Activated CD8-positive, alpha-beta memory T cell treated with anti-CD3 and anti-CD28 coated beads for 36 hours (primary cell): Measurements from ENCODE around the gene GPRASP3. TPM values are rescaled to one million over a fixed set of nuclear protein-coding genes. Genes with fewer than 3 reads are reported as not detected.

Source experiments
- CTCF ChIA-PET: fragments of 350-600 bp; sonication (Branson Sonifier 250); formaldehyde crosslinking; loops from one replicate; lab custom pipeline; 2021; ENCODE audit warnings: antibody characterized with exemption; lab: Charles Lee
- POLR2A ChIA-PET: fragments of 350-600 bp; sonication (Branson Sonifier 250); formaldehyde crosslinking; loops from one replicate; lab custom pipeline; 2021; ENCODE audit warnings: antibody characterized with exemption; lab: Charles Lee
- total RNA-seq, 2 experiments: library from RNA; stranded (reverse); gene quantifications; one replicate each; pipeline ENCODE4 v1.2.3, GENCODE V29; 2021

GPRASP3 gene
- total RNA-seq, 2 experiments from 2014 or later: 1.9 to 2.4 TPM

DNA sequence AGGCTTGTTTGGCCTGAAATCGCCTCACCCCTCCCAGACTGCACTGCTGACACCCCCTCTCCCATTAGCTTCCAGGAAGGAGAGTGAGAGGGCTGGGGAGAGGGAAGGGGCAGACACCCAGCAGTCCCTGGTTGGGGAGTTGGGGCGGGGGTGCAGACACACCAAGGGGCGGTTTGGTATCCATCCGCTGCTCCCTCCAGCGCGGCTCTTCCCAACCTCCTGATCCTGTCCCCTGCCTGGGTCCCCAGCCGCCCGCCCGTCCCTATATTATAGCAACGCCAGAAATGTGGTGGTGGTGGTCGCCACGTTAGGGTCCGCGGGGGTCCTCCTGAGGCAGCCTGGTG, 24.9 kb downstream of the GPRASP3 start:
- POLR2A ChIA-PET: no interaction called here
- CTCF ChIA-PET: no interaction called here

DNA sequence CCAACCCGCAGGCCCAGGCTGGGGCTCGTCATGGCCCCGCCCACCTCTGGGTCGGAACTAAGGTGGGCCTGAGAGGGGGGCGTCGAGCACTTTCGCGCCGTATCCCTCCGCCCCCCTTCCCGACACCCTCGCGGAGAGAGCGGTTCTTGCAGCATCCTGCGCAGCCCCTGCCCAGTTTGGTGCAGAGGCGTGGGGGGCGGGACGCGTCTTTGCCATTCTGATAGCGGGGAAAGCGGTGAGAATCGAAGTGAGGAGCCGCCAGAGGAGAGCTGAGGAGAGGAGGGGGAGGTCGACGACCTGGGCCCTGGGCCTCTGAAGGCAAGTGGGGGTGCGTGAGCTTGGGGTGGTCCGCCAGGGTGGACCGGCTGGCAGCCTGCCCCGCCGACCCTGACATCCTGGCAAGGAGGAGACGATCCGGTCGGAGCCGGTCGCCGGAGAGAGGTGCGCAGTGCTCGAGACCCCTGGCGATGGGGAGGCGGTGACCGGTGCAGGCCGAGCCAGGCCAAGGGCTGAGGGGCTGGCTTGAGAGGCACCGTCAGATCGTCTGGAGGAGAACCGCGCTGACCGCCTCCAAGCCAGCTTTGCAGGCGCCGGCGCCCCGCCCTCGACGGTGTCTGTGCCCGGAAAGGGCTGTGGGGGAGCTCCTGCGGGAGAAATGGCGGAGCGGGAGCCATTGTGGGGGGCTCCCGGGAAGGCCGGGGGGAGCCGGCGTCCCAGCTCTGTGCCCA, 25.5 kb downstream of the GPRASP3 start:
- ChIA-PET CTCF (no interaction called here), POLR2A (no interaction called here)

- POLR2A ChIA-PET: no interaction called here
- CTCF ChIA-PET: no interaction called here
Measured at GRCh38 chrX:102765217-102765616, 44.7 kb downstream of the GPRASP3 start.

GRCh38 chrX:102765809-102766208, 45.3 kb downstream of the GPRASP3 start:
- POLR2A ChIA-PET: no interaction called here
- CTCF ChIA-PET: no interaction called here

- ChIA-PET CTCF (no interaction called here), POLR2A (no interaction called here)
Measured at GRCh38 chrX:102767287-102767686, 46.7 kb downstream of the GPRASP3 start.

GRCh38 chrX:102768987-102769761, 48.6 kb downstream of the GPRASP3 start:
- POLR2A ChIA-PET: no interaction called here
- CTCF ChIA-PET: no interaction called here

Other genes starting within 250 kb of the GPRASP3 start
- gene TCP11X2, start 248.9 kb upstream of the GPRASP3 start, total RNA-seq: not detected
- under 1 TPM in 1 of 2 experiments, not detected in 1; 0.38 TPM for gene TMSB15A, start 204.0 kb upstream of the GPRASP3 start, total RNA-seq
- gene ARMCX5, start 121.2 kb upstream of the GPRASP3 start, total RNA-seq: 1 to 10 TPM; 6.2 to 8.1 TPM
- 1 to 10 TPM in 1 of 2 experiments, under 1 TPM in 1; 0.97 to 1.3 TPM for gene GPRASP1, start 69.3 kb upstream of the GPRASP3 start, total RNA-seq
- gene GPRASP2, start 8.3 kb upstream of the GPRASP3 start, total RNA-seq: under 1 TPM; 0.52 to 0.57 TPM
- gene RAB40AL, start 216.5 kb downstream of the GPRASP3 start, total RNA-seq: under 1 TPM; 0.38 to 0.46 TPM